ENCODE measurements around the gene SAMD13. TPM values are rescaled to one million over a fixed set of nuclear protein-coding genes. Genes with fewer than 3 reads are reported as not detected.

The SAMD13 gene
- total RNA-seq, 1 experiment from 2014 or later: 1.7 TPM

GRCh38 chr1:84301785-84302385 lies 377 bp downstream of the SAMD13 start:
- no peak for DNase-seq
- intact Hi-C loops (cut with micrococcal nuclease; ENCODE audit: unreplicated experiment): loop anchor here (2.0 to 10.0 kb wide), 4 partner anchors 47 to 157 kb away; partner anchors contain the start of gene PRKACB
- CTCF ChIA-PET: interaction anchor here (0.7 to 1.4 kb wide), 7 partner anchors 128 to 163 kb away, joined by 3 to 7 read pairs (median 4); no protein-coding TSS in a partner anchor
- Mint-ChIP-seq H3K36me3 (ENCODE audit: insufficient read depth, unreplicated experiment) (peaks cover 17% of the 10 kb centered on the region), H3K4me3 (ENCODE audit: low read depth, unreplicated experiment) (peak overlapping the region; percentile 62), H3K4me1 (ENCODE audit: low read depth, unreplicated experiment) (peaks cover 46% of the 10 kb centered on the region), H3K27me3 (ENCODE audit: unreplicated experiment) (no peaks in the 10 kb centered on the region), H3K27ac (ENCODE audit: unreplicated experiment) (peak overlapping the region; percentile 79), H3K9me3 (ENCODE audit: low read depth, unreplicated experiment) (peaks cover under 1% of the 10 kb centered on the region)
- no TSS peak for BruUV-seq (replicated peaks)
- TF ChIP-seq CTCF (IDR thresholded peaks at IDR 0.05; ENCODE audit: unreplicated experiment): no peak

GRCh38 chr1:84303314-84303830 lies 1.9 kb downstream of the SAMD13 start:
- no peak for TF ChIP-seq CTCF (IDR thresholded peaks at IDR 0.05; ENCODE audit: unreplicated experiment)
- peaks cover 8% of the 10 kb centered on the region for H3K9me3 Mint-ChIP-seq (ENCODE audit: low read depth, unreplicated experiment)
- H3K4me3 Mint-ChIP-seq (ENCODE audit: low read depth, unreplicated experiment): peak overlapping the region; percentile 62
- H3K4me1 Mint-ChIP-seq (ENCODE audit: low read depth, unreplicated experiment): peaks cover 32% of the 10 kb centered on the region
- no TSS peak for BruUV-seq (replicated peaks)
- peaks cover 12% of the 10 kb centered on the region for H3K36me3 Mint-ChIP-seq (ENCODE audit: insufficient read depth, unreplicated experiment)
- CTCF ChIA-PET: interaction anchor here (1.2 to 1.4 kb wide), 2 partner anchors 129 to 130 kb away, joined by 4 to 7 read pairs; no protein-coding TSS in a partner anchor
- H3K27me3 Mint-ChIP-seq (ENCODE audit: unreplicated experiment): no peaks in the 10 kb centered on the region
- peak overlapping the region; percentile 79 for H3K27ac Mint-ChIP-seq (ENCODE audit: unreplicated experiment)
- intact Hi-C loops (cut with micrococcal nuclease; ENCODE audit: unreplicated experiment): loop anchor here (2.0 to 10.0 kb wide), 4 partner anchors 49 to 159 kb away; partner anchors contain the start of gene PRKACB
- no peak for DNase-seq

GRCh38 chr1:84307398-84307797 lies 5.9 kb downstream of the SAMD13 start:
- Mint-ChIP-seq H3K4me1 (ENCODE audit: low read depth, unreplicated experiment) (peaks cover 13% of the 10 kb centered on the region), H3K9me3 (ENCODE audit: low read depth, unreplicated experiment) (peaks cover 8% of the 10 kb centered on the region), H3K27ac (ENCODE audit: unreplicated experiment) (no peak overlapping the region), H3K27me3 (ENCODE audit: unreplicated experiment) (no peaks in the 10 kb centered on the region), H3K4me3 (ENCODE audit: low read depth, unreplicated experiment) (no peak overlapping the region), H3K36me3 (ENCODE audit: insufficient read depth, unreplicated experiment) (no peaks in the 10 kb centered on the region)
- intact Hi-C loops (cut with micrococcal nuclease; ENCODE audit: unreplicated experiment): loop anchor here (10.0 kb wide), 1 partner anchor 133 kb away; no protein-coding TSS in a partner anchor
- no peak for DNase-seq
- BruUV-seq (replicated peaks): no TSS peak
- CTCF ChIA-PET: no interaction called here
- TF ChIP-seq CTCF (IDR thresholded peaks at IDR 0.05; ENCODE audit: unreplicated experiment): no peak

- no peak for TF ChIP-seq CTCF (IDR thresholded peaks at IDR 0.05; ENCODE audit: unreplicated experiment)
- no peak for DNase-seq
- H3K9me3 Mint-ChIP-seq (ENCODE audit: low read depth, unreplicated experiment): peaks cover 11% of the 10 kb centered on the region
- H3K27me3 Mint-ChIP-seq (ENCODE audit: unreplicated experiment): no peaks in the 10 kb centered on the region
- no TSS peak for BruUV-seq (replicated peaks)
- intact Hi-C loops (cut with micrococcal nuclease; ENCODE audit: unreplicated experiment): no loop called here
- no peak overlapping the region for H3K4me3 Mint-ChIP-seq (ENCODE audit: low read depth, unreplicated experiment)
- no peak overlapping the region for H3K27ac Mint-ChIP-seq (ENCODE audit: unreplicated experiment)
- CTCF ChIA-PET: no interaction called here
- H3K36me3 Mint-ChIP-seq (ENCODE audit: insufficient read depth, unreplicated experiment): no peaks in the 10 kb centered on the region
- H3K4me1 Mint-ChIP-seq (ENCODE audit: low read depth, unreplicated experiment): no peaks in the 10 kb centered on the region
Observed at GRCh38 chr1:84311296-84311695, 9.8 kb downstream of the SAMD13 start.
